GM19023 (cell line): Measurements from ENCODE around the gene GRID2.
"Not testable (repeated sequence)": the region's sequence is repeated elsewhere in the genome, so short reads cannot be mapped to it uniquely, and the experiment has no call there.

Experiments used
- ATAC-seq: cut with Tn5 transposase; IDR thresholded peaks from one replicate; pipeline ENCODE4 v1.9.1; 2021; ENCODE audit warnings: mild to moderate bottlenecking, moderate library complexity; ENCODE audit not compliant: unreplicated experiment

Gene GRID2

DNA sequence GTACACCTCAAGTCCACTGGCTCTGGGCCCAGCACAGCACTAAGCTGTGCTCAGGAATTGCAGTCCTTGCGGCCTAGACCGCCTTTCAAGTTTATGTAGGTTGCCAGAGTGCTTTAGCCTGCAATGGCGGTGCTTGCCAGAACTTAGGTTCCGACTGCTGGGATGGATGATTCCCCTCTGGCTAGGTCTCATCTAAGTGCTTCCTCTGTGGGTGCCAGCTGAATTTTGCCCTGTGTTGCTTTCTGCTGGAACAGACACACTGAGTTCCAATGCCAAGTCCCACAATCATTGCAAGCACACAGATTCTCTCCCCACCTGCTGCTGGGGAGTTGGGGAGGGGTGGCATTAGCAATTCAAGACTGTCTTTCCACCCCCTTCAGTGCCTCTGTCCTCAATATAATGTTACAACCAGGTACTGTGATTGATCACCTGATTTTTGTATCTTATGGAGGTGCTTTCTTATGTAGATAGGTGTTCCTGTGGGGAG is 129.5 kb downstream of the GRID2 start:
- ATAC-seq: no peak

DNA sequence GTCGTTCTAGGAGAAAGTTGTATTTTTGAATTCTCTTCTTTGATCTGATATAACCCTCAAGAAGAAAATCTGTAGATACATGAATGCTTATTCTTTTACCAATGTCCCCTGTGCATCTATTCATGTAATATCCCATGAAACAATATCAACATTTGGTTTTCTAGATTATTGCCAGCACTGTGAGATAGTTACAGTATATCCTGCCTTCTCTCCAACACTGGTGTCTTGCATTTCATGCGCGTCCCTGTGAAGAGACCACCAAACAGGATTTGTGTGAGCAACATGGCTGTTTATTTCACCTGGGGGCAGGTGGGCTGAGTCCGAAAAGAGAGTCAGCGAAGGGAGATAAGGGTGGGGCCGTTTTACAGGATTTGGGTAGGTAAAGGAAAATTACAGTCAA is 135.0 kb downstream of the GRID2 start:
- ATAC-seq: not testable (repeated sequence)

DNA sequence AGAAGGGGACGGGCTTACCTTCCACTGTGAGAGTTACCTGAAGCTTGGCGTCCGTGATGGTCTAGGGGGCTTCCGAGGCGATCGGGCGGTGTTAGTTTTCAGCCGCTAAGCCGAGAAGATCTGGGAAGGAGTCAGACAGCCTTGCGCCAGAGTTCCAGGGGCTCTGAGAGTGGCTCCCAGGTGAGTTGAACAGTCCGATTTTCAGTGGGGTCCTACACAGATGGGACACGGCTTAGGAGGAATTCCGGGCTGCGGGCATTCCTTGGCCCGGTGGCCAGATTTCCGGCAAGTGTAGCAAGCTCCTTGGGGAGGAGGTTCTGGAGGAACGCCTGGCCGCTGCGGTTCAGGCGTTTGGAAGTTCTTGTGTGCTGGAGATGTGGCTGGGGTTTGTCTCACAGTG is 138.4 kb downstream of the GRID2 start:
- ATAC-seq: not testable (repeated sequence)

DNA sequence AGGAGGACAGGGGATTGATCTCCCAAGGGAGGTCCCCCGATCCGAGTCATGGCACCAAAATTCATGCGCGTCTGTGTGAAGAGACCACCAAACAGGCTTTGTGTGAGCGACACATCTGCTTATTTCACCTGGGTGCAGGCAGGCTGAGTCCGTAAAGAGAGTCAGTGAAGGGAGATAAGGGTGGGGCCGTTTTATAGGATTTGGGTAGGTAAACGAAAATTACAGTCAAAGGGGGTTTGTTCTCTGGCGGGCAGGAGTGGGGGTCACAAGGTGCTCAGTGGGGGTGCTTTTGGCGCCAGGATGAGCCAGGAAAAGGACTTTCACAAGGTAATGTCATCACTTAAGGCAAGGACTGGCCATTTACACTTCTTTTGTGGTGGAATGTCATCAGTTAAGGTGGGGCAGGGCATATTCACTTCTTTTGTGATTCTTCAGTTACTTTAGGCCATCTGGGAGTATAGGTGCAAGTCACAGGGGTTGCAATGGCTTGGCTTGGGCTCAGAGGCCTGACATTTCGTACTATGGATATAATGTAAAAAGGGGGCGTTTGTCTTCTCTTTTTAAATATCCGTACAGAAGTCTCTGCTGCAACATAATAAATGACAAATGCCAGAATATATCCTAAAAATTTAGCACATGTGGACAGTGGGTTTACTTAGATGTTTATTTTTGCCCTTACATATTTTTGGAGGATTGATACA is 140.5 kb downstream of the GRID2 start:
- ATAC-seq: not testable (repeated sequence)

DNA sequence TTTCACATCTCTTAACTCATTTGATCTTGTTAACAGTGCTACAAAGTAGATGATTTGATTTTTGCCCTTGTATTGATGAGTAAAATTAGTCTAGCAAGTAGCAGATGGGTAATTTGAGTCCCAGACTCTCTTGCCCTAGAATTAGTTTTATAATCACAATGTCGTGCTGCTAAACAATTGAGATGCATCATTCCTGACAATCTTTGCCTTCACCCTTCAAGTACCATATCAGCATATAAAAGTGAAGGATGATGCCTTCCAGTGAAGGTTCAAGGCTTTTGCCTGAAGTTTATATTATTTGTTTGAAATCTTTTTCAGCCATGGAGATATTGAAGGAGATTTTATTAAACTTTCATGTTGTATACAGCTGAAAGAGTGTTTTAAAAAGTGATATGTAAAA is 141.4 kb downstream of the GRID2 start:
- no peak for ATAC-seq

DNA sequence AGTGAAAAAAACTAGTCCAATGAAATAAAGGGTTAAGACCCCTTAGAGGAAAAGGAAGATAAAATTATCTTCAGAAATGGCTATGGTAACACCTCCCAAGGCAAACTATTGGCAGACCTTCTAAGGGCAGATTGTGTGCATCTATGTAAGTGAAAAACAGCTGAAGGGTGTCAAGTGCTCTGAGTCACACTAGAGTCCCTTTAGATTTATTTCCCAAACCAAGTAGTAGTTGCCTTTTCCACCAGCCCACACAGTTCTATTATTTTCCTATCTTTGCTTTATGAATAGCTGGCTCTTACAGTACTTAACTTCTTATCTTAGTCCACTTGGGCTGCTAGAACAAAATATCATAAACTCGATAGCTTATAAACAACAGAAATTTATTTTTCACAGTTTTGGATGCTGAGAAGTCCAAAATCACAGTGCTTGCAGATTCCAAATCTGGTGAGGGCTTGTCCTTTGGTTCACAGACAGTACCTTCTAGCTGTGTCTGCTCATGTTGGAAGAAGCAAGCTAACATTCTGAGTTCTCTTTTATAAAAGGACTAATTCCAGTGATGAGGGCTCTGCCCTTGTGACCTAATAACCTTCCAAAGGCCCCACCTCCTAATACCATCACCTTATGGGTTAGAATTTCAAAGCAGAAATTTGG is 143.6 kb downstream of the GRID2 start:
- ATAC-seq: no peak

DNA sequence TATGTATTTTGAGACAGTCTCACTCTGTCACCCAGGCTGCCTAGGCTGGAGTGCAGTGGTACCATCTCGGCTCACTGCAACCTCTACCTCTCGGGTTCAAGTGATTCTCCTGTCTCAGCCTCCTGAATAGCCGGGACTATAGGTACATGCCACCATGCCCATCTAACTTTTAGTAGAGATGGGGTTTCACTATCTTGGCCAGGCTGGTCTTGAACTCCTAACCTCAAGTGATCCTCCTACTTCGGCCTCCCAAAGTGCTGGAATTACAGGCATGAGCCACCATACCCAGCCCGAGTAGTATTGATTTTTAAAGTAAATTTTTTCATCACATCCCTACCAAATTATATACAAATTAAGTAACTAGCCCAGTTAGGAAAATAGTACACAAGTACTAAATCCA is 144.4 kb downstream of the GRID2 start:
- ATAC-seq: not testable (repeated sequence)

DNA sequence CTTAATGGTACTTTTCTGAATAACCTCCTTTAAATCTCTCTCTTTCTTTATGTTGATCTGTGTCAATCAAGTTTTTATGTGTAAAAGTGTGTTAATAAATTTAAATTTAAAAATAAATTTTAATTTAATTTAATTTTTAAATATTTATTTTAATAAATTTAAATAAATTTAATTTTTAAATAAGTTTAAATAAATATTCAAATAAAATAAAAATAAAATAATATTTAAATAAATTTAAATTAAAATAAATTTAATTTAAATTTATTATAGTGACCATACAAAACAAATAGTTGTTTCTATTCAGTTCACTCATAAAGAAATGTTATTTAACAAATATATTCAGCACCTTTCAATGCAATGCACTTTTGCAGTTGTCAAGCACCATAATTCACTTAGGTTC is 146.9 kb downstream of the GRID2 start:
- no peak for ATAC-seq

DNA sequence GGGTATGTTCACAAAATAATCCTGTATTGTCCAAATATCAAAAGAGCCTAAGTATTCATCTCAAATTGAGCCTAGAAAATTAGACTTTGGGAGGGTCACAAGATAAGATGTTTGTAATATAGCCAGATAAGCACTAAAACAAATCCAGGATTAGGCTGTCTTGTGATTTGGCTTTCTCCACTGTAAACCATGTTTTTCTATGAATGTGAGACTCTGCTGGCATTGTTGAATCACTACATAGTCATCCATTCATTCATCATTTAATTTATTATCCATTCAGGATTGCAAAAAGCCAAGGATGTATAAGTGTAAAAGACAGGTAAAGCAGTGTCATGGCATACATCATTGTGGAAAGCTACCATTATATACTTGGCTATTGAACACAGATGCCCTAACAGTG is 148.0 kb downstream of the GRID2 start:
- ATAC-seq: no peak

DNA sequence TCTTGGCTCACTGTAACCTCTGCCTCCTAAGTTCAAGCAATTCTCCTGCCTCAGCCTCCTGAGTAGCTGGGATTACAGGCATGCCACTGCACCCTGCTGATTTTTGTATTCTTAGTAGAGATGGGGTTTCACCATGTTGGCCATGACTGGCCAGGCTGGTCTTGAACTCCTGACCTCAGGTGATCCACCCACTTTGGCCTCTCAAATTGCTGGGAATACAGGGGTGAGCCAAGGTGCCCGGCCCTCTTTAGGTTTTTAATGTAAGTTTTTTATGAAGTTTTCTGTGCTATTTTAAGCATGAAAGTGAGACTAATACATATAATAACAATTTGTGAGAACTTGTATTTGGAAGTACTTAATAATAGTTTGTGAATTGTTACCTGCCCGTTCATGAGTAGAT is 148.6 kb downstream of the GRID2 start:
- not testable (repeated sequence) for ATAC-seq

DNA sequence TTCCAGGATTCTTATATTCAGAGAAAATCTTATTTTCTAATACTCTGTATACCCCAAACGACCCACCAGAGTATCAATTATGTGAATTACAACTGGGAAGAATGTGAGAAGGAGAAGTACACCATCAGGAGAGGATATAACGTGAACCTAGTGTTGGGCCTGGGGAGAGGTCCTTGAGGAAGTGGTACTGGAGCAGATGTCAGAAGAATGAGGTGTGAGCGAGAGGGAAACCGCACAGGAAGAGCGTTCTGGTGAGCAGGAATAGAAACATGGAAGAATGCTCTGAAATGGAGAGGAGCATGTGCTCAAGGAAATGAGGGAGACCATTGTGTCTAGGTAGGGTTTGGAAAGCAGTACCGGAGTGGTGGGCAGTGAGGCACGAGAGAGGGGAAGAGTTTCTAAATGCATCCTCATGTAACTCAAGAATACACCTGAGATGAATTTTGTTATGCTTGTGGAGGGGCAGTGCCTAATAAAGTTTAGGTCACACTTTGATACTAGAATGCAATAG is 151.6 kb downstream of the GRID2 start:
- no peak for ATAC-seq

DNA sequence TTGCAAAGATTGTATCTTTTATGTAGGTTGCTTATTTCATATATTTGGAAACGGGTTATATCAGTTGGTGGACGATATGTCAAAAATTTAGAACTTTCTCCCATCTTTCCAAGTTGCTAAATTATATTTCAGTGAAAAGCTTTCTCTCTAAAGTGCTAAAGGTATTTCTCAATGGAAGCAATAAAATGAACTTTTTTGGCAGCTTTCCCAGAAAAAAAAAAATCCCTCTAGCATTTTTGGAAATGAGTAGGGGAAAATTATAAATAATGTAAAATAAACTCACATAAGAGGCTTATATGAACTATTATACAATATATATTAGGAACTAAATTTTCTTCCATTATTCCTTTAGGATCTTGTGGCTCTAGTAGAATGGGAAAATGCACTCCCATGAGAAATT is 152.2 kb downstream of the GRID2 start:
- ATAC-seq: no peak

DNA sequence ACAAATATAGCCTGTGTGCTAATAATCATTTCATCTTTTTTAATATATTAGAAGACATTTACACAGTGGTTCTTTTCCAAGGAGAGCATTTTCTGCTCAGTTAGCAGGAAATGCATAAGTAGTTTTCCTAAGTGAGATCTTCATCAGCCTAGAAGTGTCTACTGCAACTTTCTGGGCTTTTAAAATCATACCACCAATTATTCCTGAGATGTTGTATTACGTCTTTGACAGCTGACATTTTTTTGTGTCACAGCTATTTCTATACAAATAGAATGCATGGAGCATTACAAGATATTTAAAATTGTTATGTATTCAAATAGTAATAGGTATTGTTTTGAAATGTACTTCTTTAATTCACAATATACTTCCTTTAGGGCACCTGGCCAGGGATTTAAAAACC is 158.0 kb downstream of the GRID2 start:
- no peak for ATAC-seq

DNA sequence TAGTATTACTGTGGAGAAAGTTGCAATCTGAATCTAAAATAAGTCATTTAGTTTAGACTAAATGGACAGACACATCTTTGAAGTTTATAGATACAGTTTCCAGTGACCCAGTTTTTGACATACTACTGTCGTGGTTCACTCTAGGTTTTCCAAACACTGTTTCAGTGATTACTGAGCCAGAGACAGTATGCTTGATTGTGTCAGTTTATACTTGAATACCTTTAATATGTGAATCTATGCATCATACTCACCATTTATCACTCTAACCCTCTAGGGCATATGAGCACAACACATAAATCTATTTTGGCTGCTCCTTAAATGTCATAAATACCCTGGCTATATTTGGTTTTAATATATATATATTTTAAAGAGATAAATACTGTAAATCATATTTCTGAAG is 173.5 kb downstream of the GRID2 start:
- ATAC-seq: no peak

DNA sequence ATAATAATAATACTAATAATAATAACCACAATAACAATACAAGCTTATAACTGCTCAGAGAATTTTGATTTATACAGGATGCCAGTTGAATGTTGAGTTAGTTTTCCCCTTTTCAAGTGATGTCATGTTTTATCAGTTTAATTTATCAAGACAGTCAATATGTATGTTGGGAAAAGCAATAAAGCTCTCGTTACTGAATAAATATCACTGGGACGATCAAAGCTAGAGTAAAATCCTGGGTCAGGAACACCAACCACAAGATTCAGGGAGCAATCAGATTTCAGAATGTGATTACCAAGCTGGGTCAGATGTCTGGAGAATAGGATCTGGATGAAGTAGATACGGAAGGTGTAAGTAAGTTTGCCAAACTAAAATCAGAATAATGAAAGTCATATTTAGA is 179.6 kb downstream of the GRID2 start:
- ATAC-seq: no peak

DNA sequence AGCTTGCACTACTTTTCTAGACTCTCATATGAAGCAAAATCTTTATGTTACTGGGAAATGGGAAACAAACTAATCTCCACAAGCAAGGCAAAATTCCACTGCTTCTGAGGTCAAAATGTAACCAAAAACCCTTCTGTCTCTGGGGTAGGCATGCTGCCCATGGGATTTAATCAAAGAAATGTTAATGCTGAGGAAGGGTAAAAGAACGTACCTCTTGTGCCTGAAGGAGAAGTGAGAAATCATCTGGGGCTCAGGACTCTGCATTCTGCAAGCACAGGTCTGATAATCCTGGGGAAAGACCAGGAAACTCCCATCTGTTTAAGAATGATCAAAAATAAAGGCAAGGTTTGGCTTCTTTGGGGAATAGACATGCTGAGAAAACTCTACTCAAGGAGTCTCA is 184.7 kb downstream of the GRID2 start:
- ATAC-seq: no peak

DNA sequence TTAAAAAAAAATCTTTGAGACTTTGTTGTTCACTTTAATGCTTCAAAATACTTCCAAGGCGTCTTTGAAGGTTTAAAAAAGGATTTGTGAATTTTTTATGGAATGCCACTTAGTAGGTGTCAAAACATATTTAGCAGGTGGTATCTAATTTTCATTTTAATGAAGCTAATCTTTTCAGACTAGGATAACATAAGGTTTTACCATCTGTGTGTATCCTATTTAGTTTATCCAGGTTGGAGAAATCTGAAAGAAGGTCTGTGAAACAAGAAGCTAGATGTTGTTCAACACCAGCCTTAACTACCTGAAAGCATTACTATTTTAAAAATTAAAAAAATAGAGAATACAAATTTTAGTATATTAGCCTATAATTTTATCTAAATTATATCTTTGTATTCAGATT is 193.4 kb downstream of the GRID2 start:
- no peak for ATAC-seq

DNA sequence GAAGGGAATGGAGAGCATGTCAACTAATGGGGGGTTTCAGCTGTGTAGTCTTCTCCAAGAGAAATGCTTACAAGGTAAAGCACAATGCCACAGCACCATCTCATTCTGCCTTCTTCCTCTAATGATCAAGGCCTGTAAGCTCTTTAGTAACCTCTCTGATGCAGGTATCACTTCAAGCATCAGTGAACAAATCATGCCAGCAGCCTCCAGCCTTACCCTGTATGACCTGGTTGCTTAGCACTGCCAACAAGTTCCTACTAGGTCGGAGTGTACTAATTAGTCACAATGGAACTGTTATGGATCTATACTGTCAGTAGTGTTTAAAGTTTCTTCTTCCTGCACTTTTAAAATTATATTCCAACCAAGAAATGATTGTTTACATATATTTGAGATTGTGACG is 197.7 kb downstream of the GRID2 start:
- no peak for ATAC-seq

DNA sequence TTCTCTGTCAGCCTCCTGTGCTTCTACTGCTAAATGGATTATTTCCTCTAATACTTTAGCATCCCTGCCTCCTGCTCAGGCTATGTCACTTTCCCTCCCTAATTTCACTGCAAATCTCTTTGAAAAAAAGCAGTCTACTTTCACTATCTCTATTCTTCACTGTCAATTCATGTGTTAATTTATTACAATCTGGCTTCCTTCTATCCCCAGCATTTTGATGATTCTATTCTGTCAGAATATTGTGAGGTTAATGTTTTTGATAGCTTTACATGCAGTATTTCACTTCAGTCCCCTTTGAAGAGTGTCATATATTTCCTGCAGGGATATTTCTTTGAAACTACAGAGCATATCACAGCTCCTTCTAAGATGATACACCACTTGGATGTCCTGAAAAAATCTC is 203.2 kb downstream of the GRID2 start:
- no peak for ATAC-seq

DNA sequence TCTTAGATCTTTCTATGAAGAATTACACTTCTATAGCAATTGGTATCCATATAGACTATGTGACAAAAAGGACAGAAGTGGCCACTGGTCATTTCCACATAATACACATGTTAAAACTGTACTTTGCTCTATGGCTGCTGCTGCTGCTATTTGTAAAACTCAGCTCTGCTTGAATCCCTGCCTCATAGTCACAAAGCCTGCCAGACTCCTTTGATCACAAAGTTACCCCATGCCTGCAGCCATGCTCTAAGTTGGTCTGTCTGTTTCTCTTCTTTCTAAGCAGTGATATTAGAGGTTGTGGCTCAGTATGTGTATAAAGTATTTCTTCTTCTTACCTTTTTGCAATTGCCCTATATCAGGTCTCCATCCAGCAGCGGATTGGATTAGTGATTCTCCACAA is 210.9 kb downstream of the GRID2 start:
- no peak for ATAC-seq

DNA sequence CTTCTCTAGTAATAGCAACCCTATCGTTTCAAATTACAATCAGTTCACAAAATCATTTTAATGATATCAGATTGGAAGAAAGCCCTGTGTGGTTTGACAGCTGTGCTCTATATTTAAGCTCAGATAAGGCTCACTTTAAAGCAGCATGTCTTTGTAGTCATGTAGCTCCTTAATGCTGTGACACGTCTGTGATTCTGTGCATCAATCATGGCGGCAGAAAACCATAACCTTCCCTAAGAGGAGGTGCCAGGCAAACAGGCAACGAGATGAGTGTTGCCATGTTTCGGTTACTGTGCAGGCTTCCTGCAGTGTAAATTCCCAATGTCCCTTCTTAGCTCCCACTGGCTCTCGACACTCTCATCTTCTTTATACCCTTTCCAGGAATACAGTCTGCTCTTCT is 212.7 kb downstream of the GRID2 start:
- no peak for ATAC-seq

DNA sequence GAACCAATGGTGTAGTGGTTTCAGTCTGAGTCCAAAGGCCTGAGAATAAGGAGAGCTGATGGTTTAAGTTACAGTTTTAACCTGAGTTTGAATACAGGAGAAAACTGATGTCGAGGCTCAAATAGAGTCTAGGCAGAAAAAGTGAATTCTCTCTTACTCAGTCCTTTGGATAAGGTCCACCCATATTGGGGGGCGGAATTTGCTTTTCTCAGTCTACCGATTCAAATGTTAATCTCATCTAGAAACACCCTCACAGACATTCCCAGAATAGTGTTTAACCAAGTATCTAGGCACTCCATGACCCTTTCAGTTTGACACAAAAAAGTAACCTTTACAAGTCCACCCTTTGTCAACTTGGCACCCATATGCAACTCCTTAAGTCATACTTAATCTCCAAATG is 216.0 kb downstream of the GRID2 start:
- no peak for ATAC-seq

DNA sequence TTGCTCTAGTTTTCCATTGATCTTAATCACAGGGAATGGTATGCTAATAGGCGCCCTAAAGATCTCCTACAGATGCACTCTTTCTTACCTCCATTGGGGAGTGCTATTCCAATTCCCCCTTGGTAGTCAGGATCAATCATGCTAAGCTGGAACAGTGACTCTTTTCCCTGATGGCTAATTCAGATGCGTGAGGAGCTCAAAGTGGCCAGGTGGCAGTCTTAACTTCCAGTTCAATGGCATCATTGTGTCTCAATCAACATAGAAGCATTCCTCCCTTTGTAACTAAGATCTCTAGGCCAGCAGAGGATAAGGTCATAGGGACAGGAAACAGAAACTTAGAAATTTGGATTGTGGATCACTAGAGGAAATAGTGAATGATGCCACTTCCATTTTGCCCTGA is 216.8 kb downstream of the GRID2 start:
- ATAC-seq: no peak
